A549 (cell line): ENCODE results near the gene SLC39A3.

Experiments used
- POLR2A ChIP-seq: IDR thresholded peaks from 2 replicates; pipeline ENCODE4 v1.6.1; 2012; ENCODE audit warnings: mild to moderate bottlenecking, low read length
- SMC3 ChIP-seq: fragments of >200 bp; sonication (Bioruptor Twin); formaldehyde crosslinking; IDR thresholded peaks from 3 replicates; pipeline ENCODE4 v1.6.1; 2018; ENCODE audit warnings: inconsistent platforms
- TF ChIP-seq, protein P1 (sequence below): fragments of >200 bp; sonication (Bioruptor Twin); formaldehyde crosslinking; IDR thresholded peaks from 3 replicates; pipeline ENCODE4 v1.5.1; 2016

DNA sequence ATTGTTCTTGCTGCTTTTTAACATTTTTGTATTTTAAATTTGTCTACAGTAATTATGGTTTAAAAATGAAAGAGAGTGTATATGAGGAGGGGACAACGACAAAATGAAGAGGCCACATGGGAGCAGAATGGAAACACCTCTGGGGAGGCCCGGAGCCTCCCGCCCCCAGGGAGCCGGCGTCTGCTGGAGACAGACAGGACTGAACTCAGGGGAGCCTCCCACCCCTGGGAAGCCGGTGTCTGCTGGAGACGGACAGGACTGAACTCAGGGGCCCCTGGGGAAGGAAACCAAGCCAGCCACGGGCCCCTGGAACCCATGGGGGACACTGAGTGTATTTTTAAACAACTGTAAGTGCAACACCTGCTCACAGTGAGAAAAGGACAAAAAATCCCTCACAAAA is 16.7 kb upstream of the SLC39A3 start:
- no peak for TF ChIP-seq SMC3
- TF ChIP-seq POLR2A, result no peak
- TF ChIP-seq, protein P1, sequence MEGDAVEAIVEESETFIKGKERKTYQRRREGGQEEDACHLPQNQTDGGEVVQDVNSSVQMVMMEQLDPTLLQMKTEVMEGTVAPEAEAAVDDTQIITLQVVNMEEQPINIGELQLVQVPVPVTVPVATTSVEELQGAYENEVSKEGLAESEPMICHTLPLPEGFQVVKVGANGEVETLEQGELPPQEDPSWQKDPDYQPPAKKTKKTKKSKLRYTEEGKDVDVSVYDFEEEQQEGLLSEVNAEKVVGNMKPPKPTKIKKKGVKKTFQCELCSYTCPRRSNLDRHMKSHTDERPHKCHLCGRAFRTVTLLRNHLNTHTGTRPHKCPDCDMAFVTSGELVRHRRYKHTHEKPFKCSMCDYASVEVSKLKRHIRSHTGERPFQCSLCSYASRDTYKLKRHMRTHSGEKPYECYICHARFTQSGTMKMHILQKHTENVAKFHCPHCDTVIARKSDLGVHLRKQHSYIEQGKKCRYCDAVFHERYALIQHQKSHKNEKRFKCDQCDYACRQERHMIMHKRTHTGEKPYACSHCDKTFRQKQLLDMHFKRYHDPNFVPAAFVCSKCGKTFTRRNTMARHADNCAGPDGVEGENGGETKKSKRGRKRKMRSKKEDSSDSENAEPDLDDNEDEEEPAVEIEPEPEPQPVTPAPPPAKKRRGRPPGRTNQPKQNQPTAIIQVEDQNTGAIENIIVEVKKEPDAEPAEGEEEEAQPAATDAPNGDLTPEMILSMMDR, result no peak
